Measurements from ENCODE around the gene PRPF6. TPM values are rescaled to one million over a fixed set of nuclear protein-coding genes. Genes with fewer than 3 reads are reported as not detected.
A peak's percentile ranks its signal among the peaks of the same experiment; 100 is the strongest.

The PRPF6 gene
- polyA plus RNA-seq, 3 donors, result 29.1 to 47.7 (median 34.5) TPM

DNA sequence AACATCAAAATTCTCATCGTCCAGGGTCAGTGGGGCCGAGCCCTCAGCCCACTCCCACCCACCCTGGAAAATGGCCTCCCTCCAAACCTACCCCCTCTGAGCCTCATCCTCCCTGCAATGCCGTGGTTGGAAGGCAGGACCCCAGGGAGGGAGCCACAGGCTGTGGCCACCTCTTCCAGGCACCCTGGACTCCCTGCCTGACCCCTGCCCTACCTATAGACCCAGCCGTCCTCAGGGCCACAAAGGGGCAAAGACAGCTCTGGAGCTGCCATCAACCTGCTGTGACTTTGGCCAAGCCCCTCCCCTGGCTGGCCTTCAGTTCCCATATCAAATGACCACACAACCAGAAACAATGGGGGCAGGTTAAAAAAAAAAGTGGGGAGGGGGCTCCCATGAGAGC, 22.5 kb upstream of the PRPF6 start:
- WGBS (ENCODE audit: insufficient coverage), result 75% methylated on average over 4 of the region's 4 CpGs
- TF ChIP-seq, protein P1, sequence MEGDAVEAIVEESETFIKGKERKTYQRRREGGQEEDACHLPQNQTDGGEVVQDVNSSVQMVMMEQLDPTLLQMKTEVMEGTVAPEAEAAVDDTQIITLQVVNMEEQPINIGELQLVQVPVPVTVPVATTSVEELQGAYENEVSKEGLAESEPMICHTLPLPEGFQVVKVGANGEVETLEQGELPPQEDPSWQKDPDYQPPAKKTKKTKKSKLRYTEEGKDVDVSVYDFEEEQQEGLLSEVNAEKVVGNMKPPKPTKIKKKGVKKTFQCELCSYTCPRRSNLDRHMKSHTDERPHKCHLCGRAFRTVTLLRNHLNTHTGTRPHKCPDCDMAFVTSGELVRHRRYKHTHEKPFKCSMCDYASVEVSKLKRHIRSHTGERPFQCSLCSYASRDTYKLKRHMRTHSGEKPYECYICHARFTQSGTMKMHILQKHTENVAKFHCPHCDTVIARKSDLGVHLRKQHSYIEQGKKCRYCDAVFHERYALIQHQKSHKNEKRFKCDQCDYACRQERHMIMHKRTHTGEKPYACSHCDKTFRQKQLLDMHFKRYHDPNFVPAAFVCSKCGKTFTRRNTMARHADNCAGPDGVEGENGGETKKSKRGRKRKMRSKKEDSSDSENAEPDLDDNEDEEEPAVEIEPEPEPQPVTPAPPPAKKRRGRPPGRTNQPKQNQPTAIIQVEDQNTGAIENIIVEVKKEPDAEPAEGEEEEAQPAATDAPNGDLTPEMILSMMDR (IDR thresholded peaks at IDR 0.05), result no peak
- H3K9ac ChIP-seq (ENCODE audit: insufficient read depth, low read length, poor library complexity, severe bottlenecking), result no peak overlapping the region

GRCh38 chr20:63958964-63959698, 21.8 kb upstream of the PRPF6 start:
- no peak overlapping the region for H3K27ac ChIP-seq (ENCODE audit: low read depth in 1 of 2, low read length in 2 of 2)
- peaks cover 0 to 3% (median 0%) of the 10 kb centered on the region in 7 donors for H3K9me3 Mint-ChIP-seq
- no peaks in the 10 kb centered on the region for H3K27me3 ChIP-seq (ENCODE audit: control insufficient read depth in 2 of 2, insufficient read depth in 2 of 2, low read length in 2 of 2)
- peaks cover 11 to 16% of the 10 kb centered on the region in 2 donors for H3K36me3 Mint-ChIP-seq
- H3K4me3 ChIP-seq (replicated peaks in 1 of 3; ENCODE audit: low read depth in 2 of 3, low read length in 3 of 3), result no peak overlapping the region
- peaks cover 24 to 32% of the 10 kb centered on the region in 2 donors for H3K4me1 ChIP-seq (ENCODE audit: control insufficient read depth in 1 of 2, insufficient read depth in 2 of 2, low read length in 2 of 2)
- WGBS (ENCODE audit: insufficient coverage), result 94% methylated on average over 9 of the region's 10 CpGs
- peaks cover 0 to 5% (median 2%) of the 10 kb centered on the region in 3 donors for H3K27me3 Mint-ChIP-seq (ENCODE audit: low read depth in 3 of 3)
- peaks cover 21% of the 10 kb centered on the region for H3K79me2 ChIP-seq (ENCODE audit: insufficient read depth, low read length)
- peaks cover 19% of the 10 kb centered on the region for H3K4me1 Mint-ChIP-seq
- peaks cover 20% of the 10 kb centered on the region for H4K20me1 ChIP-seq (ENCODE audit: insufficient read depth, low read length)
- H3K9ac ChIP-seq (ENCODE audit: insufficient read depth, low read length, poor library complexity, severe bottlenecking), result no peak overlapping the region
- no peak for DNase-seq
- intact Hi-C loops (cut with micrococcal nuclease), result loop anchor here in 1 of 2 donors (5.0 kb wide), 2 partner anchors 62 to 252 kb away; partner anchors contain the start of genes ARFRP1, DNAJC5 and ZGPAT
- no peak overlapping the region for H2AFZ ChIP-seq (ENCODE audit: insufficient read depth, low read depth, low read length, poor library complexity, severe bottlenecking)
- H3K9me3 ChIP-seq (replicated peaks in 1 of 2; ENCODE audit: control insufficient read depth in 1 of 2, insufficient read depth in 1 of 2, low read length in 2 of 2), result peaks cover 0 to 4% of the 10 kb centered on the region in 2 donors
- peaks cover 4 to 11% of the 10 kb centered on the region in 2 donors for H3K36me3 ChIP-seq (replicated peaks in 1 of 2; ENCODE audit: control insufficient read depth in 1 of 2, insufficient read depth in 2 of 2, low read length in 2 of 2)
- no peak overlapping the region for H3K27ac Mint-ChIP-seq
- H3K4me2 ChIP-seq (replicated peaks; ENCODE audit: extremely low read depth, low read length, poor library complexity, severe bottlenecking), result no peak overlapping the region
- no peak overlapping the region for H3K4me3 Mint-ChIP-seq
- TF ChIP-seq, protein P1 (IDR thresholded peaks at IDR 0.05), result no peak

More for the DNA sequence above, 22.5 kb upstream of the PRPF6 start:
- H3K36me3 Mint-ChIP-seq, result peaks cover 9 to 11% of the 10 kb centered on the region in 2 donors
- Histone ChIP-seq H3K4me2 (replicated peaks; ENCODE audit: extremely low read depth, low read length, poor library complexity, severe bottlenecking) (no peak overlapping the region), H3K9me3 (replicated peaks in 1 of 2; ENCODE audit: control insufficient read depth in 1 of 2, insufficient read depth in 1 of 2, low read length in 2 of 2) (no peaks in the 10 kb centered on the region), H3K27me3 (ENCODE audit: control insufficient read depth in 2 of 2, insufficient read depth in 2 of 2, low read length in 2 of 2) (no peaks in the 10 kb centered on the region), H3K4me3 (replicated peaks in 1 of 3; ENCODE audit: low read depth in 2 of 3, low read length in 3 of 3) (no peak overlapping the region), H3K4me1 (ENCODE audit: control insufficient read depth in 1 of 2, insufficient read depth in 2 of 2, low read length in 2 of 2) (peaks cover 24 to 39% of the 10 kb centered on the region in 2 donors), H4K20me1 (ENCODE audit: insufficient read depth, low read length) (peaks cover 26% of the 10 kb centered on the region), H3K79me2 (ENCODE audit: insufficient read depth, low read length) (peaks cover 27% of the 10 kb centered on the region), H3K36me3 (replicated peaks in 1 of 2; ENCODE audit: control insufficient read depth in 1 of 2, insufficient read depth in 2 of 2, low read length in 2 of 2) (peaks cover 4 to 11% of the 10 kb centered on the region in 2 donors), H3K27ac (ENCODE audit: low read depth in 1 of 2, low read length in 2 of 2) (no peak overlapping the region), H2AFZ (ENCODE audit: insufficient read depth, low read depth, low read length, poor library complexity, severe bottlenecking) (no peak overlapping the region)
- intact Hi-C loops (cut with micrococcal nuclease), result loop anchor here in 1 of 2 donors (5.0 kb wide), 2 partner anchors 61 to 251 kb away; partner anchors contain the start of genes ARFRP1, DNAJC5 and ZGPAT
- peak overlapping the region in 1 of 2 donors; percentile 37 for H3K4me3 Mint-ChIP-seq
- no peak for DNase-seq
- peaks cover 0 to 5% (median 2%) of the 10 kb centered on the region in 3 donors for H3K27me3 Mint-ChIP-seq (ENCODE audit: low read depth in 3 of 3)
- H3K4me1 Mint-ChIP-seq, result peaks cover 25% of the 10 kb centered on the region
- no peak overlapping the region for H3K27ac Mint-ChIP-seq
- no peaks in the 10 kb centered on the region for H3K9me3 Mint-ChIP-seq

All from CD14-positive monocyte (primary cell).